Measurements from ENCODE around the gene ATRIP.
A peak's percentile ranks its signal among the peaks of the same experiment; 100 is the strongest.
"Not testable (repeated sequence)": the region's sequence is repeated elsewhere in the genome, so short reads cannot be mapped to it uniquely, and the experiment has no call there.

The ATRIP gene

GRCh38 chr3:48472673-48472922 lies 26.1 kb downstream of the ATRIP start:
- no peak for DNase-seq

- DNase-seq, result peak; percentile 59
Measured at GRCh38 chr3:48472923-48473616, 26.5 kb downstream of the ATRIP start.

- DNase-seq, result no peak
Measured at GRCh38 chr3:48473617-48473952, 27.0 kb downstream of the ATRIP start.

- not testable (repeated sequence) for DNase-seq
Measured at GRCh38 chr3:48474031-48474430, 27.5 kb downstream of the ATRIP start.

GRCh38 chr3:48474619-48475018 lies 28.1 kb downstream of the ATRIP start:
- DNase-seq, result no peak

GRCh38 chr3:48475188-48475587 lies 28.7 kb downstream of the ATRIP start:
- DNase-seq, result no peak

- DNase-seq, result no peak
Measured at GRCh38 chr3:48476426-48477053, 30.0 kb downstream of the ATRIP start.

- no peak for DNase-seq
Measured at GRCh38 chr3:48477959-48478520, 31.5 kb downstream of the ATRIP start.

GRCh38 chr3:48478626-48479555 lies 32.4 kb downstream of the ATRIP start:
- no peak for DNase-seq

- DNase-seq, result not testable (repeated sequence)
Measured at GRCh38 chr3:48480891-48481290, 34.4 kb downstream of the ATRIP start.

GRCh38 chr3:48482822-48483221 lies 36.3 kb downstream of the ATRIP start:
- DNase-seq, result not testable (repeated sequence)

- DNase-seq, result no peak
Measured at GRCh38 chr3:48486952-48487351, 40.4 kb downstream of the ATRIP start.

- DNase-seq, result no peak
Measured at GRCh38 chr3:48492461-48493202, 46.1 kb downstream of the ATRIP start.

- no peak for DNase-seq
Measured at GRCh38 chr3:48493203-48493501, 46.6 kb downstream of the ATRIP start.

- DNase-seq, result no peak
Measured at GRCh38 chr3:48500656-48501055, 54.1 kb downstream of the ATRIP start.

GRCh38 chr3:48501196-48501595 lies 54.7 kb downstream of the ATRIP start:
- no peak for DNase-seq

GRCh38 chr3:48502121-48502520 lies 55.6 kb downstream of the ATRIP start:
- no peak for DNase-seq

GRCh38 chr3:48502728-48503168 lies 56.2 kb downstream of the ATRIP start:
- DNase-seq, result no peak

- DNase-seq, result no peak
Measured at GRCh38 chr3:48503401-48504050, 57.0 kb downstream of the ATRIP start.

GRCh38 chr3:48504051-48504946 lies 57.8 kb downstream of the ATRIP start, which contains the start of gene SHISA5:
Gene SHISA5 (minus strand): TSS chr3:48504174. CDS start chr3:48504094, 80 bp downstream.
- no peak for DNase-seq

- DNase-seq, result no peak
Measured at GRCh38 chr3:48505146-48505545, 58.6 kb downstream of the ATRIP start.
